HL-60 (cell line): ENCODE measurements around the gene DDIAS.
"Not testable (repeated sequence)": the region's sequence is repeated elsewhere in the genome, so short reads cannot be mapped to it uniquely, and the experiment has no call there.

ENCODE experiments used
- GABPA ChIP-seq: IDR thresholded peaks from 2 replicates; pipeline ENCODE4 v1.6.1; 2012; ENCODE audit warnings: low read depth
- POLR2AphosphoS5 ChIP-seq: IDR thresholded peaks from 2 replicates; pipeline ENCODE4 v1.6.1; 2012; ENCODE audit warnings: low read depth
- TF ChIP-seq, protein P1 (sequence below): IDR thresholded peaks from one replicate; pipeline ENCODE4 v1.5.1; 2011; ENCODE audit warnings: low read length, control low read depth, inconsistent platforms; ENCODE audit not compliant: insufficient read depth
- TF ChIP-seq, protein P2 (sequence below): IDR thresholded peaks from 2 replicates; pipeline ENCODE4 v1.6.1; 2012; ENCODE audit warnings: low read depth; ENCODE audit not compliant: insufficient replicate concordance

DNA sequence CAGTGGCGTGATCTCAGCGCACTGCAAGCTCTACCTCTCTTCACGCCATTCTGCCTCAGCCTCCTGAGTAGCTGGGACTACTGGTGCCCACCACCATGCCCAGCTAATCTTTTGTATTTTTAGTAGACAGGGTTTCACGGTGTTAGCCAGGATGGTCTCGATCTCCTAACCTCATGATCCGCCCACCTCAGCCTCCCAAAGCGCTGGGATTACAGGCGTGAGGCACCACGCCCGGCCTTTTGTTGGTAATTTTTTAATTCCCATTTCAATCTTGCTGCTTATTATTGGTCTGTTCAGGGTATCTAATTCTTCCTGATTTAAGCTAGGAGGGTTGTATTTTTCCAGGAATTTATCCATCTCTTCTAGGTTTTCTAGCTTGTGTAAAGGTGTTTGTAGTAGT is 18.2 kb downstream of the DDIAS start:
- TF ChIP-seq, protein P1, sequence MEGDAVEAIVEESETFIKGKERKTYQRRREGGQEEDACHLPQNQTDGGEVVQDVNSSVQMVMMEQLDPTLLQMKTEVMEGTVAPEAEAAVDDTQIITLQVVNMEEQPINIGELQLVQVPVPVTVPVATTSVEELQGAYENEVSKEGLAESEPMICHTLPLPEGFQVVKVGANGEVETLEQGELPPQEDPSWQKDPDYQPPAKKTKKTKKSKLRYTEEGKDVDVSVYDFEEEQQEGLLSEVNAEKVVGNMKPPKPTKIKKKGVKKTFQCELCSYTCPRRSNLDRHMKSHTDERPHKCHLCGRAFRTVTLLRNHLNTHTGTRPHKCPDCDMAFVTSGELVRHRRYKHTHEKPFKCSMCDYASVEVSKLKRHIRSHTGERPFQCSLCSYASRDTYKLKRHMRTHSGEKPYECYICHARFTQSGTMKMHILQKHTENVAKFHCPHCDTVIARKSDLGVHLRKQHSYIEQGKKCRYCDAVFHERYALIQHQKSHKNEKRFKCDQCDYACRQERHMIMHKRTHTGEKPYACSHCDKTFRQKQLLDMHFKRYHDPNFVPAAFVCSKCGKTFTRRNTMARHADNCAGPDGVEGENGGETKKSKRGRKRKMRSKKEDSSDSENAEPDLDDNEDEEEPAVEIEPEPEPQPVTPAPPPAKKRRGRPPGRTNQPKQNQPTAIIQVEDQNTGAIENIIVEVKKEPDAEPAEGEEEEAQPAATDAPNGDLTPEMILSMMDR: not testable (repeated sequence)
- TF ChIP-seq POLR2AphosphoS5, GABPA: not testable (repeated sequence)
- TF ChIP-seq, protein P2, sequence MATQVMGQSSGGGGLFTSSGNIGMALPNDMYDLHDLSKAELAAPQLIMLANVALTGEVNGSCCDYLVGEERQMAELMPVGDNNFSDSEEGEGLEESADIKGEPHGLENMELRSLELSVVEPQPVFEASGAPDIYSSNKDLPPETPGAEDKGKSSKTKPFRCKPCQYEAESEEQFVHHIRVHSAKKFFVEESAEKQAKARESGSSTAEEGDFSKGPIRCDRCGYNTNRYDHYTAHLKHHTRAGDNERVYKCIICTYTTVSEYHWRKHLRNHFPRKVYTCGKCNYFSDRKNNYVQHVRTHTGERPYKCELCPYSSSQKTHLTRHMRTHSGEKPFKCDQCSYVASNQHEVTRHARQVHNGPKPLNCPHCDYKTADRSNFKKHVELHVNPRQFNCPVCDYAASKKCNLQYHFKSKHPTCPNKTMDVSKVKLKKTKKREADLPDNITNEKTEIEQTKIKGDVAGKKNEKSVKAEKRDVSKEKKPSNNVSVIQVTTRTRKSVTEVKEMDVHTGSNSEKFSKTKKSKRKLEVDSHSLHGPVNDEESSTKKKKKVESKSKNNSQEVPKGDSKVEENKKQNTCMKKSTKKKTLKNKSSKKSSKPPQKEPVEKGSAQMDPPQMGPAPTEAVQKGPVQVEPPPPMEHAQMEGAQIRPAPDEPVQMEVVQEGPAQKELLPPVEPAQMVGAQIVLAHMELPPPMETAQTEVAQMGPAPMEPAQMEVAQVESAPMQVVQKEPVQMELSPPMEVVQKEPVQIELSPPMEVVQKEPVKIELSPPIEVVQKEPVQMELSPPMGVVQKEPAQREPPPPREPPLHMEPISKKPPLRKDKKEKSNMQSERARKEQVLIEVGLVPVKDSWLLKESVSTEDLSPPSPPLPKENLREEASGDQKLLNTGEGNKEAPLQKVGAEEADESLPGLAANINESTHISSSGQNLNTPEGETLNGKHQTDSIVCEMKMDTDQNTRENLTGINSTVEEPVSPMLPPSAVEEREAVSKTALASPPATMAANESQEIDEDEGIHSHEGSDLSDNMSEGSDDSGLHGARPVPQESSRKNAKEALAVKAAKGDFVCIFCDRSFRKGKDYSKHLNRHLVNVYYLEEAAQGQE: not testable (repeated sequence)
